Adrenal gland (tissue), 12 donors: ENCODE results near the gene KLHL29. TPM values are rescaled to one million over a fixed set of nuclear protein-coding genes. Genes with fewer than 3 reads are reported as not detected.
A peak's percentile ranks its signal among the peaks of the same experiment; 100 is the strongest.

ENCODE experiments used
- DNase-seq, 7 donors: peaks; one replicate each; pipeline ENCODE4 v3.0.0-alpha.2; 2019 to 2020
- H3K27ac ChIP-seq, 5 donors: fragments of 200-600 bp; sonication (generic) in 4 of 5; 1 replicate in 3 of 5; 2 replicates in 2 of 5; pipeline versions ENCODE4 v1.5.1 to v1.8.0; 2016 to 2020; ENCODE audit warnings: mild to moderate bottlenecking in 1 of 5
- H3K27me3 ChIP-seq: fragments of 200-600 bp; 2 replicates; pipeline ENCODE4 v1.8.0; 2021
- H3K36me3 ChIP-seq, 2 donors: fragments of 200-600 bp; replicated peaks in 1 of 2; 1 replicate in 1 of 2; 2 replicates in 1 of 2; pipeline versions ENCODE4 v1.5.1 to v1.8.0; 2018 to 2022
- H3K4me1 ChIP-seq, 2 donors: fragments of 200-600 bp; replicated peaks in 1 of 2; 1 replicate in 1 of 2; 2 replicates in 1 of 2; pipeline versions ENCODE4 v1.5.1 to v1.8.0; 2018 to 2021
- H3K4me3 ChIP-seq, 4 donors: fragments of 200-600 bp; sonication (generic) in 3 of 4; one replicate each; pipeline ENCODE4 v1.5.1; 2016 to 2018
- H3K9me3 ChIP-seq, 3 donors: fragments of 200-600 bp; sonication (generic) in 1 of 3; replicated peaks in 1 of 3; 1 replicate in 2 of 3; 2 replicates in 1 of 3; pipeline versions ENCODE4 v1.5.1 to v1.8.0; 2016 to 2021
- CTCF ChIP-seq, 6 experiments: fragments of 450-650 bp in 4 of 6; fragments of 200-600 bp in 2 of 6; sonication (generic) in 1 of 6; IDR thresholded peaks; 1 replicate in 5 of 6; 2 replicates in 1 of 6; pipeline versions ENCODE4 v1.5.1 to v1.8.0; 2016 to 2021; ENCODE audit warnings: antibody characterized with exemption in 6 of 6, mild to moderate bottlenecking in 2 of 6, moderate library complexity in 1 of 6
- POLR2A ChIP-seq, 2 donors: fragments of 450-650 bp; IDR thresholded peaks; one replicate each; pipeline ENCODE4 v1.6.1; 2017; ENCODE audit warnings: antibody characterized with exemption in 2 of 2, mild to moderate bottlenecking in 2 of 2, moderate library complexity in 1 of 2
- WGBS, 4 donors: extraction: QIAGEN DNeasy Blood & Tissue Kit in 2 of 4; methylation state at CpG; one replicate each; pipeline versions ENCODE4 v1.1.5 to v1.1.7; 2013 to 2017; 5-methylcytosine and 5-hydroxymethylcytosine counted together
- intact Hi-C, 2 donors: fragments of 100-400 bp; cut with DNase I; formaldehyde crosslinking; loops; one replicate each; pipeline versions ENCODE4 v1.14.1 to v1.15.0; 2022 to 2023
- polyA plus RNA-seq, 3 donors: library from polyadenylated mRNA; stranded (reverse); fragments of 200-250 nt in 2 of 3; fragments of 350-450 nt in 1 of 3; fragmentation: Illumina TruSeq in 1 of 3; extraction: RNeasy Lipid Tissue Mini Kit (QIAGEN cat#74804) in 1 of 3; gene quantifications; one replicate each; pipeline ENCODE4 v1.2.3, GENCODE V29; 2013 to 2014
- total RNA-seq, 9 donors: library from RNA; depleted of rRNA in 4 of 9; stranded (reverse); fragments of >200 nt in 4 of 9; fragments of 120-200 nt in 1 of 9; fragmentation: NEBNext Ultra II Directional in 1 of 9; extraction: Animal tissue kit (Norgen Biotek cat#: 25700) in 1 of 9; gene quantifications; one replicate each; pipeline versions ENCODE4 v1.1.0 to v1.2.4, GENCODE V29; 2013 to 2023
- donor health status: healthy with polysubstance abuse.
- donor health status: Bipolar disorder and iron deficiency.
- donor health status: DM: yes; HTN: yes; CAD: no.
- donor health status: DM: no; HTN: no; CAD: no.
- donor health status: DM: no; HTN: no; CAD: no.
- donor health status: DM: yes; HTN: yes; CAD: no.

The KLHL29 gene
- total and polyA plus RNA-seq, 12 donors: 1.9 to 24.5 (median 15.7) TPM

- intact Hi-C loops: no loop called here
- WGBS, 4 donors: 79 to 91% (median 86%) methylated on average over 7 of the region's 7 CpGs
These were observed 210.0 kb downstream of the KLHL29 start for GRCh38 chr2:23595021-23595420.

GRCh38 chr2:23595601-23596251, 210.7 kb downstream of the KLHL29 start:
- WGBS, 4 donors: 30 to 64% (median 48%) methylated on average over 5 to 13 of the region's 13 CpGs
- DNase-seq: peak; percentile 65 to 88 (median 82)
- no peaks in the 10 kb centered on the region for H3K27me3 ChIP-seq
- peak overlapping the region; percentile 18 to 94 (median 83) for H3K27ac ChIP-seq
- TF ChIP-seq POLR2A (IDR thresholded peaks at IDR 0.05): no peak
- TF ChIP-seq CTCF (IDR thresholded peaks at IDR 0.05): peak in 1 of 6 experiments; percentile 2
- no peaks in the 10 kb centered on the region for H3K36me3 ChIP-seq
- H3K9me3 ChIP-seq: no peaks in the 10 kb centered on the region
- intact Hi-C loops: no loop called here
- peaks cover 30 to 40% of the 10 kb centered on the region in 2 donors for H3K4me1 ChIP-seq
- H3K4me3 ChIP-seq: peak overlapping the region in 1 of 4 donors; percentile 10

More at GRCh38 chr2:23595021-23595420, 210.0 kb downstream of the KLHL29 start:
- peak overlapping the region in 4 of 5 donors; percentile 18 to 94 (median 87) for H3K27ac ChIP-seq
- H3K9me3 ChIP-seq: no peaks in the 10 kb centered on the region
- no peak overlapping the region for H3K4me3 ChIP-seq
- no peaks in the 10 kb centered on the region for H3K36me3 ChIP-seq
- no peak for TF ChIP-seq CTCF (IDR thresholded peaks at IDR 0.05)
- TF ChIP-seq POLR2A (IDR thresholded peaks at IDR 0.05): no peak
- H3K4me1 ChIP-seq: peaks cover 30 to 40% of the 10 kb centered on the region in 2 donors
- no peak for DNase-seq
- no peaks in the 10 kb centered on the region for H3K27me3 ChIP-seq

DNA sequence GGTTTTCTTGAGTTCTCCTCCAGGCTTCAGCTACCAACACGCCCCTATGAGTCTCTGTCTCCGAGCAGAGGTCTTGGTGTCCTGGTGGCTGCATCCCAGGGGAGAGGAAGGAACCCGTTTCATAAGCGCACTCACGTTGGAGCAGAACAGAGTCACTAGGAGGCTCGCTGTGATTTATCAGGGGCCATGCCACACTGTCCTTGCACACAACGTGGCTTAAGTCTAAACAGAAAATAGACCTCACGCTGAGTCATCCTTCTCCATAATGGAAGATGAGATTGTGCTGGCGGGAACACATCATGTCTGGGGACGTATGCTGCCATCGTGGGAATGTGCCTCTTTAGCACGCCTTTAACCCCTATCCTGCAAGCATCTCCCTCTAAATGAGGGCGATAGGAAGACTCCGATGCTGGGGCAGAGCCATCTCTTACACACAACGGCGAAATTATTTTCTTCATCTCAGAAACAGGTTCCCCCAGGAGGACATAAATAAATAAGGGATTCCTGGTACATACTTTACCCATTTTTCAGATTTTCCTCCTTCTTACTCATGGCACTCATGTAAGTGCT, 211.4 kb downstream of the KLHL29 start:
- DNase-seq: peak; percentile 66 to 92 (median 86)
- H3K4me1 ChIP-seq: peaks cover 30 to 40% of the 10 kb centered on the region in 2 donors
- H3K36me3 ChIP-seq: no peaks in the 10 kb centered on the region
- no peaks in the 10 kb centered on the region for H3K27me3 ChIP-seq
- H3K9me3 ChIP-seq: no peaks in the 10 kb centered on the region
- peak overlapping the region in 1 of 4 donors; percentile 10 for H3K4me3 ChIP-seq
- WGBS, 4 donors: 42 to 49% (median 47%) methylated on average over 15 to 16 of the region's 16 CpGs
- no peak for TF ChIP-seq CTCF (IDR thresholded peaks at IDR 0.05)
- TF ChIP-seq POLR2A (IDR thresholded peaks at IDR 0.05): peak in 1 of 2 donors; percentile 51
- intact Hi-C loops: no loop called here
- H3K27ac ChIP-seq: peak overlapping the region; percentile 45 to 94 (median 83)

DNA sequence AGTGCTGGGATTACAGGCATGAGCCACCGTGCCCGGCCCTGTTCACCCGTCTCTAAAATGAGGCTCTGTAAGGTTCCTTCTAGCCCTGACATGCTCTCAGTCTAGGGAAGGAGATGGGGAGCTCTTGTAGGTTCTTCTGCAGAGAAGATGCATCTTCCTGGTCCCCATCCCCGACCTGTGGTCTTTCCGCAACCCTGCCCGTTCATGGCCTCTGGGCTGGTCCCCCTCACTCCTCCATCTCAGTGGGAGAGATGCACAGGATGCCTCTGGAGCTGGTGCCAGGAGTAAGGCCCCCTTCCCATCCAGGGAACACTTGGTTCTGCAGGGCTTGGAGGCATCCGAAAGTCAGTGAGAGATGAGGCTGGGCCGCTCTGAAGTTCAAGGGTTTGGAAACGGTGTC, 212.7 kb downstream of the KLHL29 start:
- no peaks in the 10 kb centered on the region for H3K36me3 ChIP-seq
- intact Hi-C loops: no loop called here
- H3K9me3 ChIP-seq: no peaks in the 10 kb centered on the region
- no peaks in the 10 kb centered on the region for H3K27me3 ChIP-seq
- peak overlapping the region in 2 of 5 donors; percentile 52 to 72 for H3K27ac ChIP-seq
- no peak overlapping the region for H3K4me3 ChIP-seq
- DNase-seq: no peak
- TF ChIP-seq POLR2A (IDR thresholded peaks at IDR 0.05) (no peak), CTCF (IDR thresholded peaks at IDR 0.05) (no peak)
- WGBS, 4 donors: 91 to 96% (median 95%) methylated on average over 3 to 9 of the region's 9 CpGs
- H3K4me1 ChIP-seq: peaks cover 30 to 48% of the 10 kb centered on the region in 2 donors
